GM20431 (cell line): ENCODE measurements around the gene AUTS2.

Source experiments
- in situ Hi-C: fragments of 300-500 bp; cut with MseI, MboI; formaldehyde crosslinking; loops from one replicate; pipeline ENCODE4 v1.15.0; 2020; ENCODE audit warnings: low sequenced_read_pairs; ENCODE audit not compliant: unreplicated experiment

The AUTS2 gene

GRCh38 chr7:69825113-69825972 lies 227.1 kb downstream of the AUTS2 start:
- in situ Hi-C loops, result no loop called here

GRCh38 chr7:69826283-69826682 lies 228.0 kb downstream of the AUTS2 start:
- in situ Hi-C loops, result no loop called here

GRCh38 chr7:69827140-69827539 lies 228.9 kb downstream of the AUTS2 start:
- in situ Hi-C loops, result no loop called here

GRCh38 chr7:69827558-69827957 lies 229.3 kb downstream of the AUTS2 start:
- in situ Hi-C loops, result no loop called here

GRCh38 chr7:69832356-69832755 lies 234.1 kb downstream of the AUTS2 start:
- in situ Hi-C loops, result no loop called here

- in situ Hi-C loops, result no loop called here
Measured at GRCh38 chr7:69833964-69834363, 235.7 kb downstream of the AUTS2 start.

GRCh38 chr7:69836702-69837101 lies 238.4 kb downstream of the AUTS2 start:
- in situ Hi-C loops, result no loop called here

GRCh38 chr7:69837387-69838068 lies 239.3 kb downstream of the AUTS2 start:
- in situ Hi-C loops, result no loop called here

GRCh38 chr7:69839782-69840181 lies 241.5 kb downstream of the AUTS2 start:
- in situ Hi-C loops, result no loop called here

- in situ Hi-C loops, result no loop called here
Measured at GRCh38 chr7:69840248-69840647, 242.0 kb downstream of the AUTS2 start.

- in situ Hi-C loops, result no loop called here
Measured at GRCh38 chr7:69843653-69844052, 245.4 kb downstream of the AUTS2 start.

- in situ Hi-C loops, result no loop called here
Measured at GRCh38 chr7:69844264-69844868, 246.1 kb downstream of the AUTS2 start.

- in situ Hi-C loops, result no loop called here
Measured at GRCh38 chr7:69845721-69846495, 247.6 kb downstream of the AUTS2 start.

GRCh38 chr7:69847921-69848612 lies 249.8 kb downstream of the AUTS2 start:
- in situ Hi-C loops, result no loop called here

GRCh38 chr7:69849268-69849667 lies 251.0 kb downstream of the AUTS2 start:
- in situ Hi-C loops, result no loop called here

- in situ Hi-C loops, result no loop called here
Measured at GRCh38 chr7:69857014-69857413, 258.7 kb downstream of the AUTS2 start.

- in situ Hi-C loops, result no loop called here
Measured at GRCh38 chr7:69858471-69858870, 260.2 kb downstream of the AUTS2 start.

- in situ Hi-C loops, result no loop called here
Measured at GRCh38 chr7:69859342-69859741, 261.1 kb downstream of the AUTS2 start.

- in situ Hi-C loops, result no loop called here
Measured at GRCh38 chr7:69860486-69860885, 262.2 kb downstream of the AUTS2 start.
